Hematopoietic multipotent progenitor cell treated with erythropoietin and hydrocortisone succinate and interleukin-3 and kit ligand, for 8 days (in vitro differentiated cells): ENCODE data around the gene PRKAR2B.
A peak's percentile ranks its signal among the peaks of the same experiment; 100 is the strongest.
"Not testable (repeated sequence)": the region's sequence is repeated elsewhere in the genome, so short reads cannot be mapped to it uniquely, and the experiment has no call there.

Experiments
- DNase-seq: peaks from one replicate; pipeline ENCODE4 v3.0.0-alpha.2; 2015

Gene PRKAR2B

GRCh38 chr7:107029061-107029763 is 15.3 kb upstream of the PRKAR2B start:
- peak; percentile 95 for DNase-seq

- DNase-seq: no peak
Measured at GRCh38 chr7:107029764-107030286, 14.7 kb upstream of the PRKAR2B start.

GRCh38 chr7:107032050-107032449 is 12.5 kb upstream of the PRKAR2B start:
- DNase-seq: peak; percentile 84

DNA sequence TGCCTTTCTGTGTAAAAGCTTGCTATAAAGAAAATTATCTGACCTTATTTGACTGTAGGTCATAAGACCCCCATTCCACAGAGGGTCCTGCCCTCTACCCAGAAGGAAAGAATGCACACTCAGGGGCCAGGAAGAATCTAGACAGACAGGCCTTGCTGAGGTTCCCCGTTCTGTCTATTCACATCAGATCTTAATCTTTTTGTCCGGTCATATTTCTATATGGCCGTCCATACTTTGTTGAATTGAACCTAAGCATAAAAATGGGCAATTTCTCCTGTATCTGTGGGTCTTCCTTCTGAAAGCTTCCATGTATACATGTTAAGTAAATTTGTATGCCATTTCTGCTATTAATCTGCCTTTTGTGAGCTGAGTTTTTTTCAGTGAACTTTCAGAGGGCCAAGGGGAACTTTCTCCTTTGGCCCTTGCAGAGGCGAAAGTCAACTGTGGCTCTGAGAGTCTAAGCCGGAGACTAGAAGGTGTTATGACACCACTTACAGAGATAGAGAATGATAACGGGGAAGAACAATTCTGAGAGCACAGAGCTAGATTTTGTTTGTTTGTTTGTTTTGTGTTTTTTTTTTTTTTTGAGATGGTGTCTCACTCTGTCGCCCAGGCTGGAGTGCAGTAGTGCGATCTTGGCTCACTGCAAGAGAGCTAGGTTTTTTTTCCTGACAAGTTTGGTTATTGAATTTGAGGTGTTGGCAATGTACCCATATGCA is 11.6 kb upstream of the PRKAR2B start:
- no peak for DNase-seq

DNA sequence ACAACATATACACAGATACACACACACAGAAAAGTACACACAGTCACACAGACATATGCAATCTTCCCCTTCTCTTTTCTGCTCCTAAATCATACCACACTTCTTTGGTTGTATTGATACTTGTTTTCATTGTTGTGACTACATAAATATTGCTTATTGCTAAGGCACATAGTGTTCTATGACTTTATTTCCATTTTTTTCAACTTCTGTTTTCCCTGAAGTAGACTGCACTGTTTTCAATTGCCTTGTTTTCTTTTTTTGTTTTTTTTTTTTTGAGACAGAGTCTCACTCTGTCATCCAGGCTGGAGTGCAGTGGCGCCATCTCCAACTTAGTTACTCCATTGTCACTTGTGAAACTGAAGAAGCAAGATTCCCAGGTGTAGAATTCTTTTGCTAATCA is 10.0 kb upstream of the PRKAR2B start:
- no peak for DNase-seq

DNA sequence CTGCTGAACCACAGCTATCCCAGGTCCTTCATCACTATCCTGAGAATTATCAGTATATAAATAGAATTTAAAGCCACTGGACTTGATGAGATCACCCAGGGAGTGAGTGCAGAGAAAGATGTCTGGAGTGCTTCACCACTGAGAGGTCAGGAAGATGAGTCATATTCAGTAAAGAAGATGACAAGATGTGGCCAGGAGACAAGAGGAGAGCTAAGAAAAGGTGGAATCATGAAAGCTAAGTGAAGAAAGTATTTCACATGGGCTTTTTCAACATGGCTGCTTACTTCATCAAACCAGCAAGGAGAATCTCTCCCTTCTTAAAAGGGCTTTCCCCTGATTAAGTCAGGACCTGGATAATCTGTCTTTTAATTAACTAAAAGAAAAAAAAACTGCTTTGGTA is 9.1 kb upstream of the PRKAR2B start:
- DNase-seq: peak; percentile 71

DNA sequence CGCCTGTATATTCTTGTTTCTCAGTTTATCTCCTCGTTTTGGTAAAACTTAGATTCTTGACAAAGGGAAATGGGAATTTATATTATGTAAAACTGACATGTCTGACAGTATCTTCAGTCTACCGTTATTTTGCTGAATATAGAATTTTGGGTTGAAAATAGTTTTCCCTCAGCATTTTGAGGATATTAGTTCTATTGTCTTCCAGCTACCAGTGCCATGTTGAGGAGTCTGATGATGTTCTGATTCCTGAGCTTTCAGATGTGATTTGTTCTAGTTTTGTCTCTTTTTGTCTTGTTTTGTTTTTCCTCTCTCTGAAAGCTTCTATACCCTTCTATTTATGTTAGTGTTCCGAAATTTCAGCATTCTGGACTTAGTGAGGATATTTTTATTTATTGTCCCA is 8.0 kb upstream of the PRKAR2B start:
- no peak for DNase-seq

DNA sequence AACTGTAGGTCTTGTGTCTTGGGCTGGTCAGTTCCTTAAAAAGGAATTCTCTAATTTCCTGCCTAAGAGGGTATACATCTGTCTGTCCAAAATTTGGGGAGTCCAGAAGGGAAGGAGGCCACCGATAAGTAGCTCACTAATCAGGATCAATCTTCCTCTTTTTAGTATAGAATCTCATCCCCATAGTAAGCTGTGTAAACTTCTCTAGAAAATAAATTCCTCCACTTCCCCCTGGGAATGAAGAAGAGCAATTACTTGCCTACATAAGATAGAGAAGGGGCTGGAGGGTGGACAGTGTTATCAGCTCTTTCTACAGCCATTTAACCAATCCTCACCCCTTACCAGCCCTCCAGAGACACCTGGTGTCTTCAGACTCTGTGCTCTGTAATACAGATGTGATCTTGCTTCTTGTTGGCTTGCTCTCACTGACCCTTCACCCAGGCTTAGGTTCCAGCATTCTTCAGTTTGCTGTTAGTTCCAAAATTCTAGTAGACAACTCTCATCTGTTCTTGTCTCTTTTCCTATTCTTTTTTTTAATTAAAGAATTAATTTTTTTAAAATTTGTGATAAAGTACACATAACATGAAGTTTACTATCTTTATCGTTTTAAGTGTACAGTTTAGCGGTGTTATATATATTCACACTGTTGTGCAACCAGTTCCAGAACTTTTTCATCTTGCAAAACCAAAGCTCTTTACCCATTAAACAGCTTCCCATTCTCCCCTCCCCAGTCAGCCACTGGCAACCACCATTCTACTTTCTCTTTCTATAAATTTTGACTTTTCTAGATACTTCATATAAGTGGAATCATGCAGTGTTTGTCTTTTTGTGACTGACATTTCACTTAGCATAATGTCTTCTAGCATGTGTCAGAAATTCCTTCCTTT is 6.5 kb upstream of the PRKAR2B start:
- no peak for DNase-seq

DNA sequence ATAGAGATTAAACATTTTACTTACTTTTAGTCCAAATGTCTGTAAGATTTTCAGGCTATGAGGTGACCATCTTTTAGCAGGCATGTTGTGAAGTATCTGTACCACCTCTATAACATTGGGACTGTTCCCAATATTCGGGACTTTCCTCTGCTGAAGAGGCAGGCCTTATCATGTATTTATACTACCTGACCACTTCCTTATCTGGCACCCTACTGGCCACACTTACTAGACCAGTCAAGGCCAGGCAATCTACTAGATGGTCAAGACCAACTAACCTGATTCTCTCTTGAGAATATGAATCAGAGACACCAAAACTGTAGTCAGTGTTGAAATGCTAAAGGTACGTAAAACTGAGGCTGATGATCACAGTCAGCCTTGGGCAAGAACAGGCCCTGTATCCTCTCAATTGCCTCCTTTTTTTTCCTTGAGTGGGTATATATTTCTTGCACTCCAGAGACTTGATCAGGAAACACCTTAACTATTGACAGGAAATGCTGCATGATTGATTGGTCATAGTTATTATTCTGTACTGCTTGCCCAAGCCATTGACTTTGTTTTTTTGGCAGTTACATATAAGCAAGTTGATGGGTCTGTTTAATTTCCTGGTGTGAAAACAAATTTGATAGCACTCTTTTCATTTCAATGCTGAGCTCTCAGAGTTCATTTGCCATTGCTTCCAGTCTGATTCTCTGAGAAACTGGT is 5.2 kb upstream of the PRKAR2B start:
- no peak for DNase-seq

DNA sequence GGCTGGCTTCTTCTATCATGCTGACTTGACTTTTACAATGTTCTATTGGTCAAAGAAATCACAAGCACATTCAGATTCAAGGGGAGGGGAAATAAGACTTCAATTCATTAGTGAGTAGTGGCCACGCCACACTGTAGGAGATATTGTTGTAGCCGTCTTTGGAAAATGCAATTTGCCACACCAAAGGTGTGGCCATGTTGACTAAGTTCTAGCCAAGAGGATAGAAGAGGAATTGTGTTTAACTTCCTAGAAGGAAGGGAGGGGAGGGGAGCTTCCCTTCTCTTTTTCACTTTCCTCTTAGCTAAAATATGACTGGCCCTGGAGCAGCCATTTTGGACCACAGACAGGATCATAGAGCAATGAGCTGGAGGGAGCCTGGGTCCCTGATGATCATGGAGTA is 3.4 kb upstream of the PRKAR2B start:
- no peak for DNase-seq

DNA sequence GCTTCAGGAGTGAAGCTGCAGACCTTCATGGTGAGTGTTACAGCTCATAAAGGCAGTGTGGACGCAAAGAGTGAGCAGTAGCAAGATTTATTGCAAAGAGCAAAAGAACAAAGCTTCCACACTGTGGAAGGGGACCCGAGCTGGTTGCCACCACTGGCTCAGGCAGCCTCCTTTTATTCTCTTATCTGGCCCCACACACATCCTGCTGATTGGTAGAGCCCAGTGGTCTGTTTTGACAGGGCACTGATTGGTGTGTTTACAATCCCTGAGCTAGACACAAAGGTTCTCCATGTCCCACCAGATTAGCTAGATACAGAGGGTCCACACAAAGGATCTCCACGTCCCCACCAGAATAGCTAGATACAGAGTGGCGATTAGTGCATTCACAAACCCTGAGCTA is 2.7 kb upstream of the PRKAR2B start:
- not testable (repeated sequence) for DNase-seq

DNA sequence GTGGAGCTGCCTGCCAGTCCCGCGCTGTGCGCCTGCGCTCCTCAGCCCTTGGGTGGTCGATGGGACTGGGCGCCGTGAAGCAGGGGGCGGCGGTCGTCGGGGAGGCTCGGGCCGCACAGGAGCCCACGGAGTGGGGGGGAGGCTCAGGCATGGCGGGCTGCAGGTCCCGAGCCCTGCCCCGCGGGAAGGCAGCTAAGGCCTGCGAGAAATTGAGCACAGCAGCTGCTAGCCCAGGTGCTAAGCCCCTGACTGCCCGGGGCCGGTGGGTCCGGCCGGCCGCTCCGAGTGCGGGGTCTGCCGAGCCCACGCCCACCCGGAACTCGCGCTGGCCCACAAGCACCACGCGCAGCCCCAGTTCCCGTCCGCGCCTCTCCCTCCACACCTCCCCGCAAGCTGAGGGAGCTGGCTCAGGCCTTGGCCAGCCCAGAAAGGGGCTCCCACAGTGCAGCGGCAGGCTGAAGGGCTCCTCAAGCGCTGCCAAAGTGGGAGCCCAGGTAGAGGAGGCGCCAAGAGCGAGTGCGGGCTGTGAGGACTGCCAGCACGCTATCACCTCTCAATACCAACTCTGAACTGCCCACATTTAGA is 2.1 kb upstream of the PRKAR2B start:
- not testable (repeated sequence) for DNase-seq

- no peak for DNase-seq
Measured at GRCh38 chr7:107043491-107043890, 1.0 kb upstream of the PRKAR2B start.

DNA sequence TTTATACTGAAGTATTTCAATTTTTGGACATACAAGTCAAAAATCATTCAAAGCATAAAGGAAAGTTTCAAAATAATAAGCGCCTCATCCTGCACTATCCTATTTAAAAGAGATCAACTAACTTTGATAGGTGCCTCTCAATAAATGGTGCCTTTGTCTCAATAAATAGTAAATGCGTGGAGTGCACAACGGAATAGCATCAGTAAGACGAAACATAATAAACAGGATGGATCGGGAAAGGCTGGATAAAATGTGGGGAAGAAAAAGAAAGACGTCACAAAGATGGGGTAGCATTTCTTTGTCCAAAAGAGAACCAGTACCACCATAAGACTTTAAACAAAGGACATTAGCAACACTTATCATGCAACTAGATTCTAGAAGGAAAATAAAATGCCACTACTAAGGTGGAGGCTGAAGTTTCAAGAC is 571 bp upstream of the PRKAR2B start:
- DNase-seq: no peak

GRCh38 chr7:107045195-107045960 is 873 bp downstream of the PRKAR2B start:
- no peak for DNase-seq

- DNase-seq: peak; percentile 48
Measured at GRCh38 chr7:107045980-107046379, 1.5 kb downstream of the PRKAR2B start.

DNA sequence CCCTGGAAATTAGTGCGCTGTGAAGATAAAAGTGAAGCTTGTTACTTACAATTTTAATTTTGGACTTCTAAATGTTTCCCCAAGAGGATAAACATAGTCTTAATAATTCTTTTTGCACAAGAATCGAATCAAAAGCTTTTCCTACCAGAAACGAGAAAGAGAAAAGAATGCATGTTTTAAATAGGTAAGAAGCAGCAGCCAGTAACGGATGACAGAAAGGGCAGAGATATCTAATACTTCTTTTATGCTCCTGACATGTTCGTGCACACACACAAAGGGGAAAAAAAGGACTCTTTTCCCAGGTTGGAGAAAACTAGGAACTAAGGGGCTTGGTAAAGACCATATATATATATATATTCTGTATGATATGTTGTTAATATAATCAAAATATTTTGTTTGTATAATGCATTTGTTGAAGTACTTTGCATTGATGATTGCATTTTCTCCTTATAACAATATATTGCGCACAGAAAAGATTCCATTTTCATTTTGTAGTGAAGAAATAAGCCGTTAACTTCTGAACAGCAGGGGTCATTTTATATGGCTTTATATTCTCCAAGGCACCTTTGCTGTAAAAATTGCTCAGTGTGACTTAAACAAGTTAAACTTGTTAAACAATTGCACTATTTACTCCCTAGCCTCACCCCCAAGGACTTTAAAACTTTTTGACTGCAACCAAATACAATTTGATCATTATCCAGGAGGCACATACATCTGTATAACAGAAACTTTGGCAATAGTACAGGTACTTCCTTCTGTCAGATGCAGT is 2.2 kb downstream of the PRKAR2B start:
- DNase-seq: no peak

- no peak for DNase-seq
Measured at GRCh38 chr7:107047902-107048782, 3.6 kb downstream of the PRKAR2B start.

- no peak for DNase-seq
Measured at GRCh38 chr7:107048783-107049418, 4.4 kb downstream of the PRKAR2B start.
